D341Med (cell line): ENCODE measurements around the gene ZIK1.
A peak's percentile ranks its signal among the peaks of the same experiment; 100 is the strongest.

Experiments
- DNase-seq: peaks from one replicate; pipeline ENCODE4 v3.0.0; 2012; ENCODE audit warnings: low spot score

ZIK1 gene

DNA sequence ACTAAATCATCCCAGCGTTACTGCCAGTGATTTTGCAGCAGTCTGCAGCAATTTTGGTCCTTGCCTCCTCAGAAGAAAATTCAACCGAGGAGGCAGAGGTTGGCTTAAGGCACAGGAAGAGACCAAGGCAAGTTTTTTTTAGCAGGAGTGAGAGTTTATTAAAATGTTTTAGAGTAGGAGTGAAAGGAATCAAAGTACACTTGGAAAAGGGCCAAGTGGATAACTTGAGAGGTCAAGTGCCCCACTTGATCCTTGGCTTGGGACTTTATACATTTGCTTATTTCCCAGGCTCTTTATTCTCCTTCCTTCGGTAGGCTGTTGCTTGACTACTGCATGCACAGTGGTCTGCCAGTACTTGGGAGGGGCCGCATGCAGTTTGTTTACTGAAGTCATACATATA lies 27.2 kb downstream of the ZIK1 start:
- no peak for DNase-seq

DNA sequence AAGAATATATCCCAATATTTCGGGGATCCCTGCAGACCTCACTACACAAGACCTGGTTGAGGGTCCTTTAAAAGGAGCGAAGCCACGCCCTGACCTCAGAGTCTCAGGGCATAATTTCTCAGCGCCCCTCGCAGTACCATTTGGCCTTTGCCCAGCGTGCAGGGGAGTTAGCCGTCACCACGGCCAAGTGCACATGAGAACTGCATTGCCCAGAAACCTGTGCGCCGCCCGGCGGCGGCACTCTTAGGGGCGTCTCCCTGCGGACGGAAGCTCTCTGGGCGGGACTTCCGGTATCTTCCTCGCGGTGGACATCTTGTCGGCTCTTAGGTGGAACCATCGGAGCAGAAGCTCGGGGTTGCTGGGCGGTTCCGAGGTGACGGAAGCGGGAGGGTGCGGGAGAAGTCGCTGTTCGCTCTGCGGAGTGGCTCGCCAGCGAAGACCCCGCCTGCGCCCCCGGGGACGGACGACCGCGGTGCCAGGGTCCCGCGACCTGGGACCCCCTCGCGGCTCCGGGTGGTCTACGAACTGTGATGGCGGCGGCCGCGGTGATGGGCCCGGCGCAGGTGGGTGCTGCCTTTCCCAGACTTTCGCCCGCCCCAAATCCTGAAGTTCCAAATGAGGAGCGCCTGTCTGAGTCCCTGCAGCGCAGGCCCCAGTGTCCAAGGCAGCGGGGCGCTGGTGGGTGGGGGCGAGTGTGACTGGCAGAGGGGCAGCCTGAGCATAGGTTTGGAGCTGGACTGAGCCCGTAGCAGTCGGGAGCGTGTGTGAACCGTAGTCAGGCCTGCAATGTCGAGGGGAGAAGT lies 30.2 kb downstream of the ZIK1 start, which contains the start of gene ZNF134:
Gene ZNF134 (plus strand): TSS at position 302 of the 803 bp plus-strand sequence. CDS start 5,227 bp downstream, outside the sequence.
- DNase-seq = peak; percentile 97

DNA sequence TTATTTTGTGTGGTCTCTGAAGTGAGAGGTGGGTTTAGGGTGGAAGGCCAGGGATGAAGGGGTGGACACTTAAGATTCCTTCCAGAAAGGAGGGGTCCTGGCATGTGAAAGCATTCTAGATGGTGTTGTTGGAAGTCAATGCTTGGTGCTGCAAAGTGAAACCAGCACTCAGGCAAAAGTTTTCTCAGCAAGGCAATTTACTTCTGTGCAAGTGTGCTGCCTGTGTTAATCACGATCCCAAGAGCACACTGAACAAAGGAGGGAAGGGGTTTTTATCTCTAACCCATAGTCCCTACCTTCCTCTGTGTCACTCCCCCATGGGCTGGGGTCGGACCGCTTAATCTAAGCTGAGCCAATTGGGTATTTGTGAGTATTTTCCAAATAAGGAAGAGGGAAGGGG lies 31.4 kb downstream of the ZIK1 start:
- DNase-seq = no peak

DNA sequence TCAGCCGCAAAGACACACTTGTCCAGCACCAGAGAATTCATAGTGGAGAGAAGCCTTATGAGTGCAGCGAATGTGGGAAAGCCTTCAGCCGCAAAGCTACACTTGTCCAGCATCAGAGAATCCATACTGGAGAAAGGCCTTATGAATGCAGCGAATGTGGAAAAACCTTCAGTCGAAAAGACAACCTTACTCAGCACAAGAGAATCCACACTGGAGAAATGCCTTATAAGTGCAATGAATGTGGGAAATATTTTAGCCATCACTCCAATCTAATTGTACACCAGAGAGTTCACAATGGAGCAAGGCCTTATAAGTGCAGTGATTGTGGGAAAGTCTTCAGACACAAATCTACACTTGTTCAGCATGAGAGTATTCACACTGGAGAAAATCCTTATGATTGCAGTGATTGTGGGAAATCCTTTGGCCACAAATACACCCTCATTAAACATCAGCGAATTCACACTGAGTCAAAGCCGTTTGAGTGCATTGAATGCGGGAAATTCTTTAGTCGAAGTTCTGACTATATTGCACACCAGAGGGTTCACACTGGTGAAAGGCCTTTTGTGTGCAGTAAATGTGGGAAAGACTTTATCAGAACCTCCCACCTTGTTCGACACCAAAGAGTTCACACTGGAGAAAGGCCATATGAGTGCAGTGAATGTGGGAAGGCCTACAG lies 36.9 kb downstream of the ZIK1 start:
- no peak for DNase-seq

DNA sequence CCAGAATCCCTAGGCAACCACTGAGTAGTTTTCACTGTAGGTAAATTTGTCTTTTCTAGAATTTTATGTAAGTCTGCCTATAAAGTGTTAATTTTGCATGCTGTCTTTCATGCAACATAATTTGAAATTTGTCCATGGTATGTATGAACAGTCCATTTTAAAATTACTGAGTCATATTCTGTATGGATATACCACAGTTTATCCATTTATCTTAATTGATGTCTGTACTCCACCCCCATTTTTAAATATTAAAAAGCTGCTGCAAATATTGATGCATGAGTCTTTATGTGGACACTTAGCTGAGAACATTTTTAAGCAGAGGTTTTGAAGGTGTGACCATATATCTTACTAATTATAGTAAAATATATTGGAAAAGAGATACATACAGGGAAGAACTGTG lies 39.1 kb downstream of the ZIK1 start:
- no peak for DNase-seq

GRCh38 chr19:57632987-57633831 lies 49.3 kb downstream of the ZIK1 start, which contains the start of gene ZNF211:
TSS of gene ZNF211 (plus strand) at chr19:57633168. CDS start at chr19:57633347, 179 bp downstream.
- peak; percentile 96 for DNase-seq

- no peak for DNase-seq
These were observed 49.8 kb downstream of the ZIK1 start for GRCh38 chr19:57633832-57634131.

DNA sequence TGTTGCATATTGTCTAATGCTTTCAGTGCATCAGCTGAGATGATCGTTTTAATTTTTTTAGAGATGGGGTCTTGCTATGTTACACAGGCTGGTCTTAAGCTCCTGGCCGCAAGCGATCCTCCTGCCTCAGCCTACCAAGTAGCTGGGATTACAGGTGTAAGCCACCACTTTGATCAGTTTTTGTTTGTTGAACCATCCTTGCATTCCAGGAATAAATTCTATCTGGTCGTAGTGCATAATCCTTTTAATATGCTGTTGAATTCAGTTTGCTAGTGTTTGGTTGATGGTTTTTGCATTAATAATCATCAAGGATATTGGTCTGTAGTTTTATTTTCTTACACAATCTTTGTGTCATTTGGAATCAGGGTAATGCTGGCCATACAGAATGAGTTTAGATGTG lies 53.4 kb downstream of the ZIK1 start:
- no peak for DNase-seq

- no peak for DNase-seq
These were observed 57.8 kb downstream of the ZIK1 start for GRCh38 chr19:57641715-57642234.

DNA sequence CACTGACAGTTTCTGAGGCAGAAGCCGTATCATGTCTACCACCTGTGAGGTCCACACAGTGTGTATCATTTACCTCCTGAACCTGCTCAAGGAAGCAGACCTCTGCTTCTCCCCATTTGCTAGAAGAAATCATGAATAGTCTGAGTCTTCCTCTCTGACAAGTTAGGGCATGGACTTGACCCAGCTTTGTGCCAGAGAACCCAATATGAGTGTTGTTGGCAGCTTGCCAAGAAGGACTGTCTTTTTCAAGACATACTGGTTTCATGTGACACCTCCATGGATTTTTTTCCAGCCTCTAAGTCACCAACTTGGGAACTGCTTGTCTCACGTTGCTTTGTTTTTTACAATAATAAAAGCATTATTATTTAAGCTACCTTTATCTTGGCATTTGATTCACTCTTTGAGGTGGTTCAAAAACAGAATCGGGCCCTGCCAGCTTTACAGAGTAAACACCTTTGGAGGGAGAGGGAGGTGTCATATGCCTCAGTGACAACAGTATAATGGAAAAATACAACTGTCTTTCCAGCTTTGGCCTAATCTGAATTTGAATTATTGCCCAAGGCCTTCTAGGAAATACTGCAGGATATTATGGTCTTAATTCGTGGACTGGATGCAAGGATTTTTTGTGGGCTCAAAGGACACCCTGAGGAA lies 58.6 kb downstream of the ZIK1 start:
- DNase-seq = no peak
